Endothelial cell (in vitro differentiated cells): Measurements from ENCODE around the gene SOX5. TPM values are rescaled to one million over a fixed set of nuclear protein-coding genes. Genes with fewer than 3 reads are reported as not detected.

Experiments
- DNase-seq: peaks from one replicate; pipeline ENCODE4 v3.0.0; 2021; ENCODE audit warnings: low spot score
- H3K27ac Mint-ChIP-seq: one replicate; pipeline ENCODE4 v1.8.0; 2021; ENCODE audit warnings: mixed read lengths, inconsistent platforms; ENCODE audit not compliant: unreplicated experiment
- H3K27me3 Mint-ChIP-seq: one replicate; pipeline ENCODE4 v1.8.0; 2021; ENCODE audit warnings: mild to moderate bottlenecking, moderate library complexity, mixed read lengths, inconsistent platforms; ENCODE audit not compliant: unreplicated experiment
- H3K36me3 Mint-ChIP-seq: one replicate; pipeline ENCODE4 v1.8.0; 2021; ENCODE audit warnings: mild to moderate bottlenecking, low read depth, mixed read lengths, inconsistent platforms; ENCODE audit not compliant: unreplicated experiment
- H3K4me1 Mint-ChIP-seq: one replicate; pipeline ENCODE4 v1.8.0; 2021; ENCODE audit warnings: mild to moderate bottlenecking, mixed read lengths, inconsistent platforms; ENCODE audit not compliant: unreplicated experiment
- H3K4me3 Mint-ChIP-seq: one replicate; pipeline ENCODE4 v1.8.0; 2021; ENCODE audit warnings: mild to moderate bottlenecking, mixed read lengths, inconsistent platforms; ENCODE audit not compliant: unreplicated experiment
- H3K9me3 Mint-ChIP-seq: one replicate; pipeline ENCODE4 v1.8.0; 2021; ENCODE audit warnings: mixed read lengths, inconsistent platforms; ENCODE audit not compliant: unreplicated experiment
- CTCF ChIP-seq: fragments of 200-600 bp; sonication (generic); IDR thresholded peaks from one replicate; pipeline ENCODE4 v1.5.0; 2021; ENCODE audit warnings: antibody characterized with exemption; ENCODE audit not compliant: unreplicated experiment
- total RNA-seq: library from RNA; stranded (reverse); fragmentation: NEBNext Ultra II Directional; extraction: Animal tissue kit (Norgen Biotek cat#: 25700); gene quantifications from one replicate; pipeline ENCODE4 v1.2.1, GENCODE V29; 2021; ENCODE audit not compliant: unreplicated experiment

Gene SOX5
- total RNA-seq, 1 donor from 2014 or later: 23.1 TPM

GRCh38 chr12:23630524-23630923 lies 318.9 kb downstream of the SOX5 start:
- Mint-ChIP-seq H3K36me3 (no peaks in the 10 kb centered on the region), H3K27me3 (peaks cover 2% of the 10 kb centered on the region), H3K9me3 (no peaks in the 10 kb centered on the region), H3K4me3 (no peak overlapping the region), H3K27ac (no peak overlapping the region), H3K4me1 (no peaks in the 10 kb centered on the region)
- no peak for DNase-seq
- TF ChIP-seq CTCF: no peak

GRCh38 chr12:23628806-23629205 lies 320.7 kb downstream of the SOX5 start:
- H3K36me3 Mint-ChIP-seq: no peaks in the 10 kb centered on the region
- H3K9me3 Mint-ChIP-seq: no peaks in the 10 kb centered on the region
- no peak overlapping the region for H3K4me3 Mint-ChIP-seq
- peak overlapping the region; percentile 26 for H3K27ac Mint-ChIP-seq
- H3K4me1 Mint-ChIP-seq: no peaks in the 10 kb centered on the region
- no peaks in the 10 kb centered on the region for H3K27me3 Mint-ChIP-seq
- DNase-seq: no peak
- TF ChIP-seq CTCF: no peak

GRCh38 chr12:23626791-23627190 lies 322.7 kb downstream of the SOX5 start:
- H3K4me3 Mint-ChIP-seq: no peak overlapping the region
- no peaks in the 10 kb centered on the region for H3K4me1 Mint-ChIP-seq
- no peak overlapping the region for H3K27ac Mint-ChIP-seq
- DNase-seq: no peak
- H3K36me3 Mint-ChIP-seq: no peaks in the 10 kb centered on the region
- no peaks in the 10 kb centered on the region for H3K27me3 Mint-ChIP-seq
- no peak for TF ChIP-seq CTCF
- H3K9me3 Mint-ChIP-seq: no peaks in the 10 kb centered on the region

- no peak for TF ChIP-seq CTCF
Observed at GRCh38 chr12:23621900-23622299, 327.6 kb downstream of the SOX5 start.

GRCh38 chr12:23618718-23619117 lies 330.8 kb downstream of the SOX5 start:
- H3K9me3 Mint-ChIP-seq: no peaks in the 10 kb centered on the region
- no peaks in the 10 kb centered on the region for H3K36me3 Mint-ChIP-seq
- no peak for DNase-seq
- H3K27me3 Mint-ChIP-seq: peaks cover 2% of the 10 kb centered on the region
- H3K27ac Mint-ChIP-seq: no peak overlapping the region
- no peak for TF ChIP-seq CTCF
- no peak overlapping the region for H3K4me3 Mint-ChIP-seq
- no peaks in the 10 kb centered on the region for H3K4me1 Mint-ChIP-seq

More at GRCh38 chr12:23621900-23622299, 327.6 kb downstream of the SOX5 start:
- no peak overlapping the region for H3K27ac Mint-ChIP-seq
- no peaks in the 10 kb centered on the region for H3K36me3 Mint-ChIP-seq
- no peaks in the 10 kb centered on the region for H3K9me3 Mint-ChIP-seq
- no peaks in the 10 kb centered on the region for H3K4me1 Mint-ChIP-seq
- no peak overlapping the region for H3K4me3 Mint-ChIP-seq
- H3K27me3 Mint-ChIP-seq: no peaks in the 10 kb centered on the region
- no peak for DNase-seq
